Glomerular visceral epithelial cell (primary cell): ENCODE results near the gene LRCH1.
A peak's percentile ranks its signal among the peaks of the same experiment; 100 is the strongest.

ENCODE experiments used
- DNase-seq: peaks from one replicate; pipeline ENCODE4 v3.0.0-alpha.2; 2016; ENCODE audit errors: extremely low spot score

LRCH1 gene

DNA sequence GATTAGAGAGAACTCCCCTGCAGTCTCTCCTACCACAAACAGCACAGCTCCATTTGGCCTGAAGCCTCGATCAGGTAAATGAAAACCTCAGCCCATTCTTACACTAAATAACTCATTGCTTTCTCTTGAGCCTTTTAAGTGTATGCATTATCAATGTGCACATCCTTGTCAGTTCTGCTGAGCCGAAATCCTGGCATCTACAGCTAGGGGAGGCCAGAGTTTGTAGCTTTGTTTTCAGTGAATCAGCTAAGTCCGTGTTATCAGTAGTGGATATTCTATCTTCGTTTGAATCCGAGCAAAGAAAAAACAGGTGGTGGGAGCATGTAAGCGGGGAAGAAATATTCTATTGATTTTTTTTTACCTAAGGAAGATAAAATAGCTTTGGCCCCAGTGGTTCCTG lies 159.6 kb downstream of the LRCH1 start:
- DNase-seq: no peak

DNA sequence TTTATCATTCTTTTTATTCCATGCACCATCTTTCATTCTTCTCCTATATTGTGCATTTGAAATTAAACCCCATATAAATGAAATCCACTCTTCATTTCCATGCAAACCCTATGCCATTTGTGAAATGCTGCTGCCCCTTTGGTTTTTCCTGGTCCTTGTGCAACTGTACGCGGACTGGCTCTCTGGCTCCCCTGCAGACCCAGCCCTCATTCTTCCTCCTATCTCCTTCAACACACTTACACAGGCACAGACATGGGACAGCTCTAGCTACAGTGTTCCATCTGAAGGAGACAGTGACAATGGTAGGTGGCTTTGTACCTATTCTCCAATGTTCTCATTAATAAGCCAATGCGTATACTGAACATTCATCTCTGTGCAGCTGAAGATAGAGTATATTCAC lies 162.4 kb downstream of the LRCH1 start:
- DNase-seq: no peak

DNA sequence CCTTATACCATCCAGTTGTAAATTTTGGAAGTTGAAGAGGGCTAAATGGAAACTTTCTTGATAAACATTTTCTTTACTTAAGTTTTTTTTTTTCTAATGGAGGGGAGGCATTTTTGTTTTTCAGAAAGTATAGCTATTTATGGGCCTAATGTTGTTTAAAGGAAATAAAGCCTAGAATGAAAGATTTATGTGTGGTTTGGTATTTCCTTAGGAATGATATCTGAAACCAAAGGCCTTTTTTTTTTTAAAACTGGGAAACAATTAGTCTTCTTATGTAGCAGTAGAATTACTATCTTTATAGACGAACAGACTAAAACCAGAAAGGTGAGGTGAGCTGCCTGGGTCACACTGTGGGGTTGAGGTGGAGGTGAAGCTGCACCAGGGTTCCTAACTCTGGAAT lies 163.9 kb downstream of the LRCH1 start:
- DNase-seq: no peak

DNA sequence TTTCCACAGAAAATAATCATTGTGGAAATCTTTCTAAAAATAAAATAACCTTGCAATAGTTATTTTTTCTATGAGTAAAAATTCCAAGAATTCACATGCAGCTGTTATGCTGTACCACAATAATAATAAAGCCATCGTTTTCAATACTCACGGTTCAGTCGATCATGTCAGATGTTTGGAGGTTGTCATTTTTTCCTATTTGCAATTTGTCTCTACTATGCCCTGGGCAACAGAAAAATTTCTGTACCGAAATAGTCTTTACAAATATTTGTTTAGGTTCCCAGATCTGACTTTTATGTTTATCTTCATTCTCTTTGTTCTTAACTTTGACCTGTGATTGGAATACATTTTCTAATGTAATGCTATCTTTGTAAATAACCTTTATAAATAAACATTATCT lies 164.3 kb downstream of the LRCH1 start:
- no peak for DNase-seq

DNA sequence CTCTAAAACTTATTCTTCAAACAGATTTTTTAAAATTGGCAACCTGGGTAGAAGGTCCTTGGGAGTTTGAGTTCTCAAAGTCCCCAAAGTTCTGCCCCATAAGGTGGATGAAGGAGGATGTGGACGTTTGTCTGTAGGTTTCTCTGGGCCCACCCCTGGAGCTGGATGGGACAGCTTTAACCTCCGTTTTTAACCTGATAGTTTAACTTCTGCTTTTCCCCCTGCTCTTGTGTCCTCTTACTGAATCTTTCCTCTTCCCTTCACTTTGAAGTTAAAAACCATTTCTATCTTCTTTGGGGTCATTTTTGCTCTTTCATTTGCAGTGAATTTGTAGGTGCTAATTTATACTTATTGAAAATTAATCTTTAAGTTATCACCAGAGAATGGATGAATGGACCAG lies 164.9 kb downstream of the LRCH1 start:
- no peak for DNase-seq

DNA sequence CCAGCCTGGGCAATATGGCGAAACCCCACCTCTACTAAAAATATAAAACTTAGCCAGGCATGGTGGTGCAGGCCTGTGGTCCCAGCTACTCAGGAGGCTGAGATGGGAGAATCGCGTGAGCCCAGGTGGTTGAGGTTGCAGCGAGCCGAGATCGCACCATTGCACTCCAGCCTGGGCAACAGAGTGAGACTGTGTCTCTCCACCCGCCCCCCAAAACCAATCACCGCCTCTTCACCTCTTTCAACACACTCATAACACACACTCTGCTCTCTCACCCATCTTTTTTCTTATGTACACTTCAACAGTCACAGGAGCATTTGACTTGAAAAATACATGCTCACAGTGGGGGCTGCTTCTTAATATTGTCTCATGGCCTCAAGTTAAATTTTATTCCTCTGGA lies 167.2 kb downstream of the LRCH1 start:
- DNase-seq: no peak

DNA sequence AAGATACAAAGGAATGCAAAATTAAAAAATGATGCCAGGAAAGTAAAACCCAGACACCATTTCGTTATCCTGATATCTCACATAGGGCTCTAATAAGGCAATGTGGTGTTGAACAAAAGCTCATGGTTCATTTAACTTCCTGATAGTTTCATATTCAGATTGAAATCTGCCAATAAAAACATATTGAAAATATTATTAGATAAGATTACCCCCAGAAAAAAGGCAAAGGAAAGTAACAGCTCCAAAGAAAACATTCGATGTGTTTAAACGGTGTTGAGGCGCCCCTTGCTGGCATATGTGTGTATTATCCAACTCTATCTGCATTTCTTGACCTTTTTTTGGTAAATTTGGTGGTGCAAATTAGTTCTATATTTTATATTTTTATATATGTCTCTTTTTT lies 168.1 kb downstream of the LRCH1 start:
- peak; percentile 41 for DNase-seq

DNA sequence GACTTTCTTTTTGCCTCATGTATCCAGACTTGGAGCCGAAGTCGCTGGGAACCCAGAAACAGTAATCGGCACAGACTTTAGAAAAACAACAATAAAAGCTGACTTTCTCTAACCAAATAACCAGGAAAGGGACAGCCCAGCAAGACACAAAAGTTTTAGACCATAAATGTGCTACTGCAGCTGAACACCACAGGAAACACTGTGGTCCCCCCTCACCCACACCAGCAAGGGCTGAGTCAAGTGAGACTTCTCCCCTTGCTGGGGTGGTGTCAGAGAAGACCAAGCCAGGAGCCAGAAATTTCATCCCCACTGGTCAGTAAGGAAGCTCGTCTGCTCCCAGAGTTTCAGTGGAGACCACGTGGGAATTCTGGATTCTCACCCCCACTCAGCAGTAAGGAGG lies 173.4 kb downstream of the LRCH1 start:
- no peak for DNase-seq

DNA sequence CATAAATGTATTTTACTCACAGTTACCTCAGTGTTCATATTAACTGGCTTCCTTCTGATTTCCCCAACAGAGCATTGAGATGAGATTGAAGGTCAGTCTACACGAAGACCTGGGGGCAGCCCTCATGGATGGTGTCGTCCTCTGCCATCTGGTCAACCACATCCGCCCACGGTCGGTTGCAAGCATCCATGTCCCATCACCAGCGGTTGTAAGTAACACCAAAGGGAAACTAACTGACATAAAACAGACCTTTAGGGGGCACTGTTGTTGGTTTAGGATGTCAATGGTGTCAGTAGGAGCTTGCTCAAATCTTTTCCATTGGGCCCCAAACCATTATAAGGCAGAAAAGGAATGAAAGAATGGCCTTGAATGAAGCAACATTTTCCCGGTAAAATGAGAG lies 175.8 kb downstream of the LRCH1 start:
- no peak for DNase-seq

DNA sequence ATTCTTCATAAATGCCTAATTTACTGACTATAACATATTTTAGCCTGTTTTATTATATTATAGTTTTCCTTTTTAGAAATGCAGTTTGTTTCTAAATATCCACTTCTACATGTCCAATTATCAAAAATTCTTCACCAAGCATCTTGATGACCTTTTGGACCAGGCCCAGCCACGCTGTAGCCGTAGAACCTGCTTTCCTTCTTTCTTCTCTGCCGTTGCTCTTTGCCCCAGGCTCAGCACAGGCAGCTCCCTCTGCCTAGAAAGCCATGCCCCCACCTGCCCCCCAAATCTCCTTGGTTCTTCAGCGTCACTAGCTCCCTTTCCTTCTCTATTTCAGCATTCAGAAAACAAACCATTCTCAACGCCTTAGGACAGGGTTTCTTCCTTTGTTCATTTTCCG lies 178.6 kb downstream of the LRCH1 start:
- no peak for DNase-seq

DNA sequence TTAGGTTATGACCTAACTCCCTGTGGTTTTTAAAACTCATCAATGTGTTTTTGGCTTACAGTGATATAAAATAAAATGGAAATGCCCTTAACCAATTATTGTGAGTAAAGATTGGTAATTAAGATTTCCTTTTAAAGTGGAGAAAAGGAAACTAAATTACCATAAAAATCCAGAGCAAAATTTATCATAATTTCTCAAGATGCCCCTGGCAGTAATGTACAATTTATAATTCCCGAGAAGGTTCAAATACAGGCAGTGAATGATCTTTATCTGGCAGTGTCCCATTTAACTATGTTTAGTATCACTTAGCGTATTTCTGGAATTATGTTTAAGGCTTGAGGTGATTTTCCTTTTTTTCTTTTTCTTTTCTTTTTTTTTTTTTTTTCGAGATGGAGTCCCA lies 182.5 kb downstream of the LRCH1 start:
- DNase-seq: no peak

DNA sequence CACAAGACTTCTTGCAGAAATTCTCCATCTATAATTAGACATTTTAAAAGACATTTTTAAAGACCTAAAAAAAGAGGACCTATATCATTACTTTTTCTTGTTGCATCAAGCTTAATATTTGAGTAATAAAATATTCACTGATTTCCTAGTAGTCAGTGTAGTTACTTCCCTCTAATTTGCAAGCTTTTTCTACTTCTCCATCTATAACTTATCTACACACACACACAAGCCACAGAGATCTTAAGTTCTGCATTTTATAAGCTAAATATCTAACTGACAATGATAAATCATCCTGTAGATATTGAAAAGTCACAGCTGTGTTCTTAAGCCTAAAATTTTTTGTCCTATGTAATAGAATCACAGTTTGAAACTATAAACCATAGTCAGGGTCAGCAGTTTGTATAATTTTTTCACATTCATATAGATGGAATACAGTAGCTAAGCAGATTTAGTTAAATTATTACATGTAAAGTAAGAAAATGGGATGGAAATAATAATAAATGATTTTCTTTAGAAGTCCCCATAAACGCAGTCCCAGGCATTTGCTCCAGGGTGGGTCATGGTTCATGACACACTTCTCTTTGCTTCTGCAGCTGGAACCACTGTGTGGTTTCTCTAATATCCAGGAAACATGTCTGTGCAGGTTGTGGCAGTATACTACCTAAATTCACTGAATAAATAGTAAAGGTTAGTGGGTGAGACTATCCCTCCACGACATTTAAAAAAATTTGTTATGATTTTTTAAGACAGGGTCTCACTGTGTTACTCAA lies 183.8 kb downstream of the LRCH1 start:
- no peak for DNase-seq

DNA sequence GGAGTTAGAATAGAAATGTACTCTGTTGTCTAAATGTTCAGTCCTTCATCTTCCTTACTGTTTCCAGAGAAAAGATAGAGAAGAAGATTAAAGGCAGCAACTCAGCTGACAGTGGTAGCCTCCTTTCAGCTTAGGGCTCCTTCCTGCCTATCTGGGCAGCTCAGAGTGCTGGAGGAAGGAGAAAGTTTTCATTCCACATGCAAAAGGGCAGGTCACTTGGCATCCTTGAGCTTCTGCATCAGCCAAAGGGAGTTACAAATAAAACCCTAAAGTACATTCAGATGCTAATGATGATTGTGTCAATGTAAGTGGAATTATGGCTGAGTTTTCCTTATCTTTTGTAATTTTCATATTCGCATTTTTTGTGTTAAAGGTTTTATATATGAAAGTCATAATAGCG lies 185.1 kb downstream of the LRCH1 start:
- DNase-seq: no peak

DNA sequence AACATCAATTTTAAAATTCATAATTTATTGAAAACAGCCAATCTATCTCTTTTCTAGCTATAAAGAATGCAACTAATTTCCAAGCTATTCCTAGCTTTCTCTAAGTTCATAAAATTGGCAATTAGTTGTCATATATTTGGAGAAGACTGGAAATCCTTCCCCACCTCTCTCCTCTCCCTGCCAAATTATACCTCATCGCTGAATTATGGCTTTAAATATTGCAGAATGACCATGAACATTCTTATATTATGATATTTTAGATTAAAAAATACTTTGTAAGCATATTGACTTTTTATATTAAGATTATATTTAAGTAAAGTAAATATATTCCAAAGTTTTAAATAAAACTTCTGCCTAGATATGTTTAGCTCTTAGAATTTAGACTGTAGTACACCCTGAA lies 185.8 kb downstream of the LRCH1 start:
- no peak for DNase-seq

DNA sequence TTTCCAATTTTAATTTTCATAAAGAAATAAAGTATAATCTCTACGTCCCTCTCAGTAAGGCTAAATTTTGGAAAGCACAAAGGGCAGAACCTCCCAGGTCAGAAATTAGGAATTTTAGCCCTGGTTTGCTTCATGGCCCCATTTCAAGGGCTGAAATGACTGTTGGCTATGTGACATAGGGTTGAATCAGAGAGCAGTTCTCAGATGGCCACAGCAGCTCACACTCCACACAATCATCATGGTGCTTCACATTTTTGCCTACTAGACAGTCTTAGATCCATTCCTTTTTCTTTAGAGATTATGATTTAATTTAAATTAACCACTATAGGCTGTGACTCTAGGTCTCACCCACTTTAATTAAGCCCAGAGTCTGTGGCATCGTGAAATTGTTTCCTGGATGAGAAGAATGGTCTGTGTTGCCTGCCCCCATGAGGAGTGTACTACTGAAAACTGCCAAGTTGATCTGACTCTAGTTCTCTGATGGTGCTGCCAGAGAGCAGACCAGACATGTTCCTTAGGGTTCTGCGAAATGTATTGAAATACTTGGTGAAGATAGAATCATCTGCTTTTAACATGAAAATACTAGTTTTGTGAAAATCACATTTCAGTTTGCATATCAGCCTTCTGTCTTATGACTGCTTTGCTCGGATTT lies 186.6 kb downstream of the LRCH1 start:
- DNase-seq: no peak

DNA sequence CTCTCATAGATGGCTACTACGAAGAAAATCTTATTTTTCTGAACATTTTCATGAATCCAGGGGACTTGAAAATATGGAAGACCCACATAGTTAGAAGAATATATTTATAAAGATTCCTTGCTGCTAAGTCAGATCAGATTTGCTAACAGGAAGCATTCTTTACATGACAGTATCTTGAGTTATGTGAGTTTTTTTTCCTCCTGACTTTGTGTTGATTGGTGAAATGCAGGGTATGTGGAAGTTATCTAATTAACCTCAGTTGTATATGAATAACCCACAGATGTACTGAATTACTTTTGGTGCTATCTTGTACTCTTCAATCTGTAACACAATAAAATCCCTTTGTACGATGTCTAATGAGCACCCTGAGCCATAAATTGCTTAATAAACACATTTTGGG lies 190.2 kb downstream of the LRCH1 start:
- no peak for DNase-seq

DNA sequence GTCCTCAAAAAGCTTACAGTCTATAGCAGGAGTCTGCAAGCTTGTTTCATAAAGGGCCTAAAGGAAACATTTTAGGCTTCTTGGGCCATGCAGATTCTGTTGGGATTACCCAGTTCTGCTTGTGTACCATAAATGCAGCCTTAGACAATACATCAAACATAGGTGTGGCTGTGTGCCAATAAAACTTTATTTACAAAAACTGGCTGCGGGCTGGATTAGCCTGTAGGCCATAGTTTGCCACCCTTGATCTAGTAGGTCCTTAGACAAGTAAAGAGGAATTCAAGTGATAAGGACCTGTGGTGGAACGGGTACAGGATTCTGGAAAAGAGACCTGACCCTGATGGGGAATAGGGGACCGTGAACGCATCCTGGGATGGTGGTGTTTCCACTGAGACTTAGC lies 192.1 kb downstream of the LRCH1 start:
- DNase-seq: no peak

DNA sequence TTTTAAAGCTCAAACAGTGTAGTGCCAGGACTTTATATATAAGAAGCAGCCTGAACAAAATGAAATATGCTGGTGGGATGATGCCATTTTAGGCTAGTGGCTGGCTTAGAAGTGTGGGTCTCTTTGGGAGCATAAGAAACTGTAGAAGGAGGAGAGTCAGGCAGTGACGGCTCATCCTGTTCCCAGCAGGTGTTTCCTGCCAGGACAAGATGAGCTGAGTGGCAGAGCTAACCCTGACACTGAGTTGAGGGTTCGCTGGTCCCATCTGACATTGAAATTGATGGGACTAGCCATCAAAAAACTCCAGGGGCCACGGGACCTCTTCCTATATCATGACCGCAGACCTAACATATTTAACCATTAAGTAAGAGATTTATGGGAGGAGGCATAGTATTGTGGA lies 192.7 kb downstream of the LRCH1 start:
- DNase-seq: no peak

DNA sequence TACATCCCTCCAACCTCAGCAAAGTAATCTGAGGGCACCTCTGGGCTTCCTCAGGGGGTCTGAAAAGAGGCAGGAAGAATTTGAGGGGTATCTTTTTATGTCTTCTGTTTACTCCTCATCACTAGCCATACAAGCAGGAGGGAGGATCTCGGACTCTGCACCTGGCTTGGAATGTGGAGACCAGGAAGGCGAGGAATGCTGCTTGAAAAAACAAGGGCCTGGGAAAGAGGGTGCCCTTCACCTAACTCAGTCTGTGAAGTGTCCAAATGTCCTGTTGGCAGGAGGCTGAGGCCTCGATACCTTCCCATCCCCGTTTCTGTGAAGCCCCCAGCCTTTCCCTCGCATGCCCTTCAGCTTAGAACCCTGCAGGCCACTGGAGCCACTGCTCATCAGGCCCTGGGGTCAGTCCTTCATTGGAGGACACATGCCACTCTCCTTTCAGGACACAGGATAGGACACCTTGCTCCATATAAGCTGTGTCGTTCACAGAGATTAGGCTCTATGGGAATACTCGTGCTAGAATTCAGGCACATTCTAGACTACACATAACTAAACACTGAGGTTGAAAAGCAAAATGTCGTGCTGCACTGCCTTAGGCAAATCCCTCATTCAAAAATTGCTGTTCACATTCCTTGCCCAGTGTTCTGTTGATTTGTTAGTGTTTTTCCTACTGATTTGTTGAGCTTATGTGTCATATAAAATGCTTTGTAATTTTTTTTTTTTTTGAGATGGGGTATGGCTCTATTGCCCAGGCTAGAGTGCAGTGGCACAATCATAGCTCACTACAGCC lies 194.3 kb downstream of the LRCH1 start:
- no peak for DNase-seq

DNA sequence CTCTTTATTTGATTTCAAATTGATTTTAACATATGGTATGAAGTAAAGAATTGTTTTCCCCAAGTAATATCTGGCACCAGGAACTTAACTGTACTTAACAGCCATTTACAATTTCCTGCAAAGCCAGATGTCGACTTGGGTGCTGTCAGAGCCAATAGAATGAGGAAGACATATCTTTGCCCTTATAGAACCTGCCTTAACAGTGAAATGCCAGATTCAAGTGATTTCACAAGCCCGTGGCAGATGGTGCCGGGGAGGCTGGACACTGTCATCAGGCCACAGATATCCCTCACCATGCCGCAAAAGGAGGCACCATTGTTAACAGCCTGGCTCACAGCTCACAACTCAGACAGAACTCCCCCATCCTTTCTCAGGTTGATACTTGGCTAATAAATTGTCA lies 195.3 kb downstream of the LRCH1 start:
- DNase-seq: no peak

DNA sequence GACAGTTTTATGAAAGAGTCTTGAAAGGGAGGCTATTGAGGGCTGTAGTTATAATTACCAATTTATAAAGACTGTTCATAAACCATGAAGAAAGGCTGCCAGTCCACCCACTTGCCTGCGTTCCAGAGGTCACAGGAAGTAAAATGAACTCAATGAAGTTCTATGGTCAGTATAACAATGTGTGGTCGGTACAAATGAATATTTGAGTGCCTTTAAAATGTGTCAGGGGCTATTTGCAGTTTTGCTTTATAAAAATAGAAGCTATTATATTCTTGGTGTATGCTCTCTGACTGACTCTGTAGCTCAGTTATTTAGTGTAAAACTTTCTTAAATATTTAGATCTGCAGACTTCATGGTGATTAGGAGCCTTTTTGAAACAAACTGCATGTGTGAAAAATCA lies 197.0 kb downstream of the LRCH1 start:
- no peak for DNase-seq

DNA sequence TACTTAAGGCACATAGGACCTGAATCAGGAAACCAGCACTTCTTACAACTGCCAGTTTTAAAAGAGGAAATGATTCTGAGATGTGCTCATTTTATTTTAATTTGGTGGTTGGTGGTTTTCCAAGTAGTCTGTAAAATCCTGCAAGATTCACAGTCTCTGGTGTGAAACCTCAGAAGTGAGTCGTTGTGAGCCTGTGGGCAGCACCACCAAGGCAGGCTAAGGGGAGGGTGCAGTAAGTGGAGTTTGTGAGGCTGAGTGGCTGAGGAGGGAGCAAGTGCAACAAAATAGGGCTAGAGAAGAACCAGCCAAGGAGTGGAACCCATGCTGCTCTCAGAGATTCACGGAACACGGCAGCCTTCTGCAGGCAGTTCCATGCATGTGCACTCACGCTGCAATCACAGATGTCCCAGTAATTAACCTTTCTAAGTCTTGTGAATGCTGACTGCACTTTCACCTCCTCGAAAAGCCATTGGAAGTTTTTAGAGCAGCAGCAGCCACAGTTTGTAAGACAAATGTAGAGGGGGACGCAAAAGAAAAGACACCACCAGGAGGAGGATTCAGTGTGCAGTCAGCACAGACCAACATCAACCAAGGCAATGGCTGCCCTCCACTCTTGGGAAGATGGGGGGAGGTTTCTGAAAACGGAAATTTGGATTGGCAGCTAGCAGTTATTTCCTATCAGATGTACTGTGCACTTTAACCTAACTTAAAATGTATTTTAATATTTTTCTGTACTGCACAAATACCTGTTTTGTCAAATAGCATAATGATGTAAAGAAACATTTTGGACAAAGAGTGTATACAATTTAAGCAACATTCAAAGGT lies 199.1 kb downstream of the LRCH1 start:
- peak; percentile 49 for DNase-seq
